HG03460 (cell line): ENCODE data around the gene SLC1A2.
"Not testable (repeated sequence)": the region's sequence is repeated elsewhere in the genome, so short reads cannot be mapped to it uniquely, and the experiment has no call there.

Experiments used
- ATAC-seq: cut with Tn5 transposase; IDR thresholded peaks from one replicate; pipeline ENCODE4 v1.9.1; 2021; ENCODE audit not compliant: unreplicated experiment

The SLC1A2 gene

GRCh38 chr11:35232891-35233330 lies 186.4 kb downstream of the SLC1A2 start:
- ATAC-seq, result no peak

GRCh38 chr11:35231076-35231860 lies 188.1 kb downstream of the SLC1A2 start:
- no peak for ATAC-seq

GRCh38 chr11:35230388-35230787 lies 189.0 kb downstream of the SLC1A2 start:
- no peak for ATAC-seq

- ATAC-seq, result no peak
Measured at GRCh38 chr11:35228328-35228725, 191.0 kb downstream of the SLC1A2 start.

- ATAC-seq, result no peak
Measured at GRCh38 chr11:35227576-35228327, 191.6 kb downstream of the SLC1A2 start.

GRCh38 chr11:35226756-35227155 lies 192.6 kb downstream of the SLC1A2 start:
- not testable (repeated sequence) for ATAC-seq

- no peak for ATAC-seq
Measured at GRCh38 chr11:35225946-35226520, 193.3 kb downstream of the SLC1A2 start.

GRCh38 chr11:35223991-35224390 lies 195.4 kb downstream of the SLC1A2 start:
- no peak for ATAC-seq

GRCh38 chr11:35223371-35223796 lies 196.0 kb downstream of the SLC1A2 start:
- no peak for ATAC-seq

GRCh38 chr11:35218956-35219355 lies 200.4 kb downstream of the SLC1A2 start:
- no peak for ATAC-seq

GRCh38 chr11:35216962-35217678 lies 202.2 kb downstream of the SLC1A2 start:
- no peak for ATAC-seq

GRCh38 chr11:35215945-35216344 lies 203.4 kb downstream of the SLC1A2 start:
- ATAC-seq, result no peak

GRCh38 chr11:35214792-35215193 lies 204.6 kb downstream of the SLC1A2 start:
- ATAC-seq, result no peak

GRCh38 chr11:35214226-35214770 lies 205.1 kb downstream of the SLC1A2 start:
- no peak for ATAC-seq

GRCh38 chr11:35211952-35212351 lies 207.4 kb downstream of the SLC1A2 start:
- no peak for ATAC-seq

- no peak for ATAC-seq
Measured at GRCh38 chr11:35210876-35211546, 208.3 kb downstream of the SLC1A2 start.

- ATAC-seq, result no peak
Measured at GRCh38 chr11:35208795-35209194, 210.6 kb downstream of the SLC1A2 start.

- no peak for ATAC-seq
Measured at GRCh38 chr11:35207471-35208403, 211.6 kb downstream of the SLC1A2 start.

GRCh38 chr11:35206616-35207015 lies 212.7 kb downstream of the SLC1A2 start:
- ATAC-seq, result no peak
